ENCODE data around the gene LMTK3. TPM values are rescaled to one million over a fixed set of nuclear protein-coding genes. Genes with fewer than 3 reads are reported as not detected.

LMTK3 gene
- total and polyA plus RNA-seq, 9 of the 15 experiments (the other 6 are each of a cell fraction or from before 2014, with no cell fraction given) = 0.35 to 12.3 (median 2.0) TPM; not detected in 2

DNA sequence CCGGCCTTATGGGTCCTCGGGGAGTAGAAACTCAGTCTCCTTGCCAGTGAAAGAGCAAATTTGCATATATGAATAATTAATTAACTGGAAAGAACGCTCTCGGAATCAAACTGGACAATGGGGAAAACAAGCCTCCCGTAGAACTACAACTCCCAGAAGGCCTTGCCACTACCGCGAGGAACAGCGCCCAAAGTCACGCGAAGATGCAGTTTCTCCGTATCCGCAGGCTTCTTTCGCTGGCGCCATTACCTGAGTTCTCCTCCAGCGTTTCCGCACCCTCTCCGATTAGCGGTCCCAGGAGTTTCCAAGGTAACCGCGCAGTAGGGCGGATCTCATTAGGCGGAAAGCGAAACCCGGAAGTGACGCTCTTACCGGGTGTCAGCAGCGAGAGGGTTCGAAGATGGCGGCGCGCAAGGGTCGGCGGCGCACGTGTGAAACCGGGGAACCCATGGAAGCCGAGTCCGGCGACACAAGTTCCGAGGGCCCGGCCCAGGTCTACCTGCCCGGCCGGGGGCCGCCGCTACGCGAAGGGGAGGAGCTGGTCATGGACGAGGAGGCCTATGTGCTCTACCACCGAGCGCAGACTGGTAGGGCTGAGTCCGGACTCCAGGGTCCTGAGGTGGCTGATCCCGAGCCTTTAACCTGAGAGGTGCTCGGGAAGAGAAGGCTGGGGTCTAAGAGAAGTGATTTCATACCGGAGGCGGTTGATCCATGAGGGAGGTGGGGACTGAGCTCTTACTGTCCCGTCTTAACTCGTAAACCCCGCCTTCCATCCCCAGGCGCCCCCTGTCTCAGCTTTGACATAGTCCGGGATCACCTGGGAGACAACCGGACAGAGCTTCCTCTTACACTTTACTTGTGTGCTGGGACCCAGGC is 65.8 kb downstream of the LMTK3 start, which contains the start of gene GRWD1 (continued):
- TF ChIP-seq NFXL1 (CRISPR knock-in tag; IDR thresholded peaks at IDR 0.05) = no peak
- TF ChIP-seq, protein P1, sequence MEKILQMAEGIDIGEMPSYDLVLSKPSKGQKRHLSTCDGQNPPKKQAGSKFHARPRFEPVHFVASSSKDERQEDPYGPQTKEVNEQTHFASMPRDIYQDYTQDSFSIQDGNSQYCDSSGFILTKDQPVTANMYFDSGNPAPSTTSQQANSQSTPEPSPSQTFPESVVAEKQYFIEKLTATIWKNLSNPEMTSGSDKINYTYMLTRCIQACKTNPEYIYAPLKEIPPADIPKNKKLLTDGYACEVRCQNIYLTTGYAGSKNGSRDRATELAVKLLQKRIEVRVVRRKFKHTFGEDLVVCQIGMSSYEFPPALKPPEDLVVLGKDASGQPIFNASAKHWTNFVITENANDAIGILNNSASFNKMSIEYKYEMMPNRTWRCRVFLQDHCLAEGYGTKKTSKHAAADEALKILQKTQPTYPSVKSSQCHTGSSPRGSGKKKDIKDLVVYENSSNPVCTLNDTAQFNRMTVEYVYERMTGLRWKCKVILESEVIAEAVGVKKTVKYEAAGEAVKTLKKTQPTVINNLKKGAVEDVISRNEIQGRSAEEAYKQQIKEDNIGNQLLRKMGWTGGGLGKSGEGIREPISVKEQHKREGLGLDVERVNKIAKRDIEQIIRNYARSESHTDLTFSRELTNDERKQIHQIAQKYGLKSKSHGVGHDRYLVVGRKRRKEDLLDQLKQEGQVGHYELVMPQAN (IDR thresholded peaks at IDR 0.05; ENCODE audit: borderline replicate concordance) = peak; percentile 100
- TF ChIP-seq MYBL2 (IDR thresholded peaks at IDR 0.05; ENCODE audit: low read depth) = no peak
- no peak for TF ChIP-seq MYBL2 (CRISPR knock-in tag; IDR thresholded peaks at IDR 0.05; ENCODE audit: borderline replicate concordance)
- peak; percentile 89 for TF ChIP-seq ARHGAP35 (IDR thresholded peaks at IDR 0.05; ENCODE audit: partially characterized antibody)
- TF ChIP-seq ZBED1 (IDR thresholded peaks at IDR 0.05) = no peak
- TF ChIP-seq HSF4 (CRISPR knock-in tag; IDR thresholded peaks at IDR 0.05; ENCODE audit: borderline replicate concordance) = no peak
- TF ChIP-seq, protein P2, sequence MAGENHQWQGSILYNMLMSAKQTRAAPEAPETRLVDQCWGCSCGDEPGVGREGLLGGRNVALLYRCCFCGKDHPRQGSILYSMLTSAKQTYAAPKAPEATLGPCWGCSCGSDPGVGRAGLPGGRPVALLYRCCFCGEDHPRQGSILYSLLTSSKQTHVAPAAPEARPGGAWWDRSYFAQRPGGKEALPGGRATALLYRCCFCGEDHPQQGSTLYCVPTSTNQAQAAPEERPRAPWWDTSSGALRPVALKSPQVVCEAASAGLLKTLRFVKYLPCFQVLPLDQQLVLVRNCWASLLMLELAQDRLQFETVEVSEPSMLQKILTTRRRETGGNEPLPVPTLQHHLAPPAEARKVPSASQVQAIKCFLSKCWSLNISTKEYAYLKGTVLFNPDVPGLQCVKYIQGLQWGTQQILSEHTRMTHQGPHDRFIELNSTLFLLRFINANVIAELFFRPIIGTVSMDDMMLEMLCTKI (IDR thresholded peaks at IDR 0.05; ENCODE audit: partially characterized antibody) = no peak
- TF ChIP-seq, protein P3, sequence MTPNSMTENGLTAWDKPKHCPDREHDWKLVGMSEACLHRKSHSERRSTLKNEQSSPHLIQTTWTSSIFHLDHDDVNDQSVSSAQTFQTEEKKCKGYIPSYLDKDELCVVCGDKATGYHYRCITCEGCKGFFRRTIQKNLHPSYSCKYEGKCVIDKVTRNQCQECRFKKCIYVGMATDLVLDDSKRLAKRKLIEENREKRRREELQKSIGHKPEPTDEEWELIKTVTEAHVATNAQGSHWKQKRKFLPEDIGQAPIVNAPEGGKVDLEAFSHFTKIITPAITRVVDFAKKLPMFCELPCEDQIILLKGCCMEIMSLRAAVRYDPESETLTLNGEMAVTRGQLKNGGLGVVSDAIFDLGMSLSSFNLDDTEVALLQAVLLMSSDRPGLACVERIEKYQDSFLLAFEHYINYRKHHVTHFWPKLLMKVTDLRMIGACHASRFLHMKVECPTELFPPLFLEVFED (CRISPR knock-in tag; conservative IDR thresholded peaks at IDR 0.05) = no peak
- TF ChIP-seq TAF9B (IDR thresholded peaks at IDR 0.05; ENCODE audit: partially characterized antibody) = peak; percentile 57
- no peak for TF ChIP-seq ZNF696 (CRISPR knock-in tag; conservative IDR thresholded peaks at IDR 0.05)
- peak; percentile 98 for TF ChIP-seq CREM (IDR thresholded peaks at IDR 0.05; ENCODE audit: low read depth)
- TF ChIP-seq NFE2 (IDR thresholded peaks at IDR 0.05; ENCODE audit: low read depth) = no peak
- TF ChIP-seq, protein P4, sequence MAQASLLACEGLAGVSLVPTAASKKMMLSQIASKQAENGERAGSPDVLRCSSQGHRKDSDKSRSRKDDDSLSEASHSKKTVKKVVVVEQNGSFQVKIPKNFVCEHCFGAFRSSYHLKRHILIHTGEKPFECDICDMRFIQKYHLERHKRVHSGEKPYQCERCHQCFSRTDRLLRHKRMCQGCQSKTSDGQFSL (CRISPR knock-in tag; IDR thresholded peaks at IDR 0.05) = no peak
- TF ChIP-seq, protein P4 (tag; IDR thresholded peaks at IDR 0.05) = no peak
- TF ChIP-seq PRPF4 (IDR thresholded peaks at IDR 0.05; ENCODE audit: insufficient read depth, low read depth, low read length, poor library complexity, severe bottlenecking) = no peak
- no peak for TF ChIP-seq EZH2 (IDR thresholded peaks at IDR 0.05; ENCODE audit: borderline replicate concordance, low read depth, low read length)
- TF ChIP-seq ELF1 (tag; IDR thresholded peaks at IDR 0.05) = peak; percentile 97
- TF ChIP-seq, protein P5, sequence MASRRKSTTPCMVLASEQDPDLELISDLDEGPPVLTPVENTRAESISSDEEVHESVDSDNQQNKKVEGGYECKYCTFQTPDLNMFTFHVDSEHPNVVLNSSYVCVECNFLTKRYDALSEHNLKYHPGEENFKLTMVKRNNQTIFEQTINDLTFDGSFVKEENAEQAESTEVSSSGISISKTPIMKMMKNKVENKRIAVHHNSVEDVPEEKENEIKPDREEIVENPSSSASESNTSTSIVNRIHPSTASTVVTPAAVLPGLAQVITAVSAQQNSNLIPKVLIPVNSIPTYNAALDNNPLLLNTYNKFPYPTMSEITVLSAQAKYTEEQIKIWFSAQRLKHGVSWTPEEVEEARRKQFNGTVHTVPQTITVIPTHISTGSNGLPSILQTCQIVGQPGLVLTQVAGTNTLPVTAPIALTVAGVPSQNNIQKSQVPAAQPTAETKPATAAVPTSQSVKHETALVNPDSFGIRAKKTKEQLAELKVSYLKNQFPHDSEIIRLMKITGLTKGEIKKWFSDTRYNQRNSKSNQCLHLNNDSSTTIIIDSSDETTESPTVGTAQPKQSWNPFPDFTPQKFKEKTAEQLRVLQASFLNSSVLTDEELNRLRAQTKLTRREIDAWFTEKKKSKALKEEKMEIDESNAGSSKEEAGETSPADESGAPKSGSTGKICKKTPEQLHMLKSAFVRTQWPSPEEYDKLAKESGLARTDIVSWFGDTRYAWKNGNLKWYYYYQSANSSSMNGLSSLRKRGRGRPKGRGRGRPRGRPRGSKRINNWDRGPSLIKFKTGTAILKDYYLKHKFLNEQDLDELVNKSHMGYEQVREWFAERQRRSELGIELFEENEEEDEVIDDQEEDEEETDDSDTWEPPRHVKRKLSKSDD (conservative IDR thresholded peaks at IDR 0.05; ENCODE audit: low read length) = peak; percentile 18; the same call in 1 of the 2 replicates
